Kidney capillary endothelial cell (primary cell): Measurements from ENCODE around the gene SH3TC1.

ENCODE experiments used
- DNase-seq: peaks from one replicate; pipeline ENCODE4 v3.0.0-alpha.2; 2018; ENCODE audit warnings: low spot score

The SH3TC1 gene

GRCh38 chr4:8287343-8288280 is 88.5 kb downstream of the SH3TC1 start:
- no peak for DNase-seq

- no peak for DNase-seq
Measured at GRCh38 chr4:8289151-8289750, 90.2 kb downstream of the SH3TC1 start.

- DNase-seq = no peak
Measured at GRCh38 chr4:8289956-8290700, 91.0 kb downstream of the SH3TC1 start.

GRCh38 chr4:8290701-8290970 is 91.5 kb downstream of the SH3TC1 start:
- DNase-seq = no peak
